Brain microvascular endothelial cell (primary cell): ENCODE data around the gene IGF1R.
A peak's percentile ranks its signal among the peaks of the same experiment; 100 is the strongest.

Source experiments
- DNase-seq: peaks from one replicate; pipeline ENCODE4 v3.0.0-alpha.2; 2020
- H3K27ac ChIP-seq: fragments of 250-450 bp; sonication (Bioruptor Pico); 2 replicates; pipeline ENCODE4 v1.5.1; 2020; ENCODE audit warnings: mild to moderate bottlenecking, moderate library complexity
- H3K27me3 ChIP-seq: fragments of 250-450 bp; sonication (Bioruptor Pico); replicated peaks from 2 replicates; pipeline ENCODE4 v1.5.1; 2020; ENCODE audit warnings: mild to moderate bottlenecking
- H3K36me3 ChIP-seq: fragments of 250-450 bp; sonication (Bioruptor Pico); replicated peaks from 2 replicates; pipeline ENCODE4 v1.5.1; 2020; ENCODE audit warnings: mild to moderate bottlenecking
- H3K4me3 ChIP-seq: 2 replicates; pipeline ENCODE4 v1.5.1; 2011; ENCODE audit warnings: low read depth, mild to moderate bottlenecking, control low read depth, low read length, moderate library complexity
- in situ Hi-C: cut with HindIII; loops from 2 replicates; pipeline ENCODE4 v1.10.0; 2017; ENCODE audit warnings: low sequenced_read_pairs, low pct_ligation_motif_present
- TF ChIP-seq, protein P1 (sequence below): IDR thresholded peaks from 2 replicates; pipeline ENCODE4 v1.5.1; 2011; ENCODE audit warnings: low read depth, mild to moderate bottlenecking, moderate library complexity, low read length, control low read depth, inconsistent platforms; ENCODE audit errors: missing control alignments

The IGF1R gene

DNA sequence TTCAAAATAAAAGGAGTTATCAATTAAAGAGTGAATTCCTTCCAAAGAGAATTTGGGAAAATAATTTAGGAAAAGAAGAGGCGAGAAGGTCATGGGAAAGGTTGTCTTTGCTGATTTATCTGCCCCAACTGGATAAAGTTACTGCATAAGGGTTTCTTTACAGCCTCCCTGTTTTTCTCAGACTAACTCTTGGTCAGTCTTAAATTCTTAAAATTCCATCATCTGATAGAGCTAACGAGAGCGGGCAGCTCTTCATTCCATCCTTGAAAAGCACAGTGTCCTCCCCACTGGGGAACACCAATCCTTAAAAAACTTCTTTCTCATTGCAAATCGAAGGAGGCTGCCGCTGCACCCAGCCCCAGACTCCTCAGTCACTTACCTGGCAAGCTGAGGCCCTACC, 252.0 kb downstream of the IGF1R start:
- TF ChIP-seq, protein P1, sequence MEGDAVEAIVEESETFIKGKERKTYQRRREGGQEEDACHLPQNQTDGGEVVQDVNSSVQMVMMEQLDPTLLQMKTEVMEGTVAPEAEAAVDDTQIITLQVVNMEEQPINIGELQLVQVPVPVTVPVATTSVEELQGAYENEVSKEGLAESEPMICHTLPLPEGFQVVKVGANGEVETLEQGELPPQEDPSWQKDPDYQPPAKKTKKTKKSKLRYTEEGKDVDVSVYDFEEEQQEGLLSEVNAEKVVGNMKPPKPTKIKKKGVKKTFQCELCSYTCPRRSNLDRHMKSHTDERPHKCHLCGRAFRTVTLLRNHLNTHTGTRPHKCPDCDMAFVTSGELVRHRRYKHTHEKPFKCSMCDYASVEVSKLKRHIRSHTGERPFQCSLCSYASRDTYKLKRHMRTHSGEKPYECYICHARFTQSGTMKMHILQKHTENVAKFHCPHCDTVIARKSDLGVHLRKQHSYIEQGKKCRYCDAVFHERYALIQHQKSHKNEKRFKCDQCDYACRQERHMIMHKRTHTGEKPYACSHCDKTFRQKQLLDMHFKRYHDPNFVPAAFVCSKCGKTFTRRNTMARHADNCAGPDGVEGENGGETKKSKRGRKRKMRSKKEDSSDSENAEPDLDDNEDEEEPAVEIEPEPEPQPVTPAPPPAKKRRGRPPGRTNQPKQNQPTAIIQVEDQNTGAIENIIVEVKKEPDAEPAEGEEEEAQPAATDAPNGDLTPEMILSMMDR: no peak
- peak; percentile 73 for DNase-seq
- Histone ChIP-seq H3K36me3 (no peaks in the 10 kb centered on the region), H3K27me3 (no peaks in the 10 kb centered on the region), H3K4me3 (peak overlapping the region; percentile 18), H3K27ac (peak overlapping the region; percentile 98)
- in situ Hi-C loops: no loop called here

DNA sequence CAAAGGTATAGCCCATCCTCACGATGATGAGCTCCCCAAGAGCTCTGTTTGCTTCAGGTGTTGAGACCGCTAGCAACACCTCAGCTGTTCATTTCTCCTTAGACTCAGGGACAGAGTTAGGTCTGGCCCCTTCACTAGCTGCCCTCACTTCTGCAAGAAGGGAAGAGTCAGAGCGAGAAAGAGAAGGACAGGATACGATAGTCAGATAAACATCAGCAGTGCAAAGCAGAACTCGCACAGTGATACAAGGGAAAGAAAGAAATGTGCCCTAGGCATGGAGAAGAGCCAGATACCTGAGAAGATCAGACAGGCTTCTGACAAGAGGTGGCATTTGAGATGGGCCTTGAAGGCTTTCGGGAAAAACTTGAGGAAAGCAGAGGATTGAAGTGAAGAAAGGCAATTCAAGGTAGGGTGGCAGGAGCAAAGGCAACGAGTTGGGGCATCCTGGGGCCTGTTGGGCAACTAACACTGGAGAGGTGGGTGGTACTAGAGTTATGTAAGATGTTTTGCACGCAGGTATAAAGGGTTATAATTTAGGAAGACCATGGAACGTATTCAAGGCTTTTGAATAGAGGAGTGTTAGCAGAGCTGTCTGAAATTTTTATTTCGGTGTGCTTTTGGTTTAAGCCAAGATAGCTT, 253.2 kb downstream of the IGF1R start:
- Histone ChIP-seq H3K4me3 (peak overlapping the region; percentile 34), H3K36me3 (no peaks in the 10 kb centered on the region), H3K27me3 (no peaks in the 10 kb centered on the region), H3K27ac (peak overlapping the region; percentile 98)
- in situ Hi-C loops: no loop called here
- TF ChIP-seq, protein P1: no peak
- peak; percentile 14 for DNase-seq

DNA sequence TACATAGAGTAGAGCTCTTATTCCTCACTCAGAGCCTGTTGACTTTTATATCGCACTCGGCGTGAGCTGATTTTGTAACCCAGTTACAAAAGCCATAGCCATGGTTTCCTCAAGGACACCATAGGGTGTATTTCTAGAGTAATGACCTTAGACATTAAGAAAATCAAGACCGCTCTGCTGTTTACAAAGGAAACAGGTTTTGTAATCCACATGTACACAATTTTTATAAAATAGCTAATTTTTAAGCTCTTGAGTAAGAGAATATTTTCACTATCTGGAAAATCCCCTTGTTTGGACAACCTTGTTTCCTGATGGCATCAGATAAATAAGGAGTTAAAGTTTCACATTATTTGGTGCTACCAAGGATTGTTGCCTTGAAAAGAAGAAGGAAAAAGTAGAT, 254.6 kb downstream of the IGF1R start:
- Histone ChIP-seq H3K27ac (peak overlapping the region; percentile 98), H3K4me3 (no peak overlapping the region), H3K36me3 (peaks cover 6% of the 10 kb centered on the region), H3K27me3 (no peaks in the 10 kb centered on the region)
- TF ChIP-seq, protein P1: no peak
- in situ Hi-C loops: no loop called here
- DNase-seq: no peak

DNA sequence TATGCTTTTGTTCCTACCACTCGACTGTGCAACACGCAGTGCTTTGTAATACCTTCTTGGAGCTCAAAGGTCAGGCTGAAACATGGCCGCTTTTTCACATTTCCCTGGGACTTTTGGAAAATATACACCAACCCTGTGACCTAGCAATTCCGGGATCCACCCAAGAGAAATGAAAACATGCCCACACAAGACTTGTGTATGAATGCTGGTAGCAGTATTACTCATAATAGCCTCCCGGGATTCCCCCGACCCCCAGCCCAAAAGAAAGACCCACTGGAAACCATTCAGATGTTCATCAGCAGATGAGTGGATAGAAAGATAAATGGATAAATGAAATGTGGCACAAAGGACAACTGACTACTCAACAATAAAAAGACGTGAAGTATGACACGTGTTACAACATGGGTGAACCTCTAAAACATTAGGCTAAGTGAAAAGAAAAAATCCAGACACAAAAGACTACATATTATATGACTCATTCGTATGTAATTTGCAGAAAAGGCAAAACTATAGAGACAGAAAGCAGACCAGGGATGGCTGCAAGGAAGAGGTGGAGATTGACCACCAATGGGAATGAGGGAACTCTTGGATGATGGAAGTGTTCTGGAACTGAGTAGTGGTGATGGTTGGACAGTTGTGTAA, 255.2 kb downstream of the IGF1R start:
- DNase-seq: peak; percentile 83
- Histone ChIP-seq H3K4me3 (no peak overlapping the region), H3K27me3 (no peaks in the 10 kb centered on the region), H3K36me3 (peaks cover 12% of the 10 kb centered on the region), H3K27ac (peak overlapping the region; percentile 98)
- in situ Hi-C loops: no loop called here
- TF ChIP-seq, protein P1: no peak

DNA sequence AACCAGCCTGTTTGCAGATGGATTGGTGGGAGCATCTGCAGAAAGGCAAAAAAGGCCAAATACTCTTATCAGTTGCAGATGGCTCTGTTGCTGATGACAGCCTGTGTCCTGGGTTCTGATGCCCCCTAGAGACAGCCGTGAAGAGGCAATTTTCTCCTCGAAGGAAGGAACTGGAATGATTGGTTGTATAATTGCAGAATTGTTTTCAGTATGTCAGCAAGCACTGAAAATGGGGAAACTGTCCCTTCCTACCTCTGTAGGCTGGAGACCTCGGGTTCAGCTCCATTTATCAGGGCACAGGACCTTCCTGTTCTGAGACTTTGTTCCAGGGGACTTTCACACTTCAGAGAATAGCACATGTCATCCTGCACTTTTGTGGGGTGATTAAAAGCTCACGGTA, 256.2 kb downstream of the IGF1R start:
- Histone ChIP-seq H3K4me3 (no peak overlapping the region), H3K36me3 (peaks cover 20% of the 10 kb centered on the region), H3K27me3 (no peaks in the 10 kb centered on the region), H3K27ac (peak overlapping the region; percentile 98)
- TF ChIP-seq, protein P1: peak; percentile 83
- in situ Hi-C loops: no loop called here
- peak; percentile 65 for DNase-seq
